ENCODE data around the gene AGK. TPM values are rescaled to one million over a fixed set of nuclear protein-coding genes. Genes with fewer than 3 reads are reported as not detected.

Gene AGK
- total RNA-seq, 1 experiment from 2014 or later = 32.6 TPM

- no peaks in the 10 kb centered on the region for H3K27me3 ChIP-seq (ENCODE audit: control insufficient read depth, insufficient read depth, low read length)
- H3K27ac ChIP-seq (ENCODE audit: low read length) = peak overlapping the region; percentile 69
- no peaks in the 10 kb centered on the region for H3K9me3 ChIP-seq (ENCODE audit: control insufficient read depth, insufficient read depth, low read depth, low read length)
- no peak for TF ChIP-seq REST (IDR thresholded peaks at IDR 0.05; ENCODE audit: insufficient read depth in 1 of 2, low read depth in 2 of 2, low read length in 1 of 2)
- TF ChIP-seq POLR2AphosphoS5 (IDR thresholded peaks at IDR 0.05; ENCODE audit: low read depth, low read length) = no peak
- TF ChIP-seq TCF7L2 (IDR thresholded peaks at IDR 0.05; ENCODE audit: low read depth, low read length) = no peak
- no peak for TF ChIP-seq CTCF (IDR thresholded peaks at IDR 0.05)
- TF ChIP-seq SIN3A (IDR thresholded peaks at IDR 0.05; ENCODE audit: borderline replicate concordance, insufficient read depth, low read depth, low read length) = no peak
- peaks cover 2% of the 10 kb centered on the region; the same call in 1 of the 2 replicates for H3K4me1 ChIP-seq (ENCODE audit: control insufficient read depth, insufficient read depth, low read length)
- in situ Hi-C loops (cut with HindIII; ENCODE audit: low pct_unique_long_range_greater_than_20kb, low sequenced_read_pairs) (no loop called here), intact Hi-C loops (cut with micrococcal nuclease; ENCODE audit: unreplicated experiment) (no loop called here)
- H3K36me3 ChIP-seq (ENCODE audit: control insufficient read depth, insufficient read depth, low read length) = no peaks in the 10 kb centered on the region
- ChIA-PET POLR2A (no interaction called here), CTCF (no interaction called here)
- no TSS peak for BruUV-seq (replicated peaks)
- DNase-seq (ENCODE audit: low read depth, low spot score) = no peak
- H3K4me3 ChIP-seq (ENCODE audit: low read depth in 2 of 2, low read length in 2 of 2) = peak overlapping the region; percentile 72 to 74
- peak; percentile 29 for ATAC-seq
These were observed 670 bp upstream of the AGK start for GRCh38 chr7:141550386-141551093.

GRCh38 chr7:141551782-141552181, 572 bp downstream of the AGK start:
- Histone ChIP-seq H3K36me3 (ENCODE audit: control insufficient read depth, insufficient read depth, low read length) (no peaks in the 10 kb centered on the region), H3K9me3 (ENCODE audit: control insufficient read depth, insufficient read depth, low read depth, low read length) (no peaks in the 10 kb centered on the region), H3K27me3 (ENCODE audit: control insufficient read depth, insufficient read depth, low read length) (no peaks in the 10 kb centered on the region), H3K4me3 (ENCODE audit: low read depth in 2 of 2, low read length in 2 of 2) (peak overlapping the region; percentile 72 to 74), H3K27ac (ENCODE audit: low read length) (peak overlapping the region; percentile 69), H3K4me1 (ENCODE audit: control insufficient read depth, insufficient read depth, low read length) (peaks cover 2% of the 10 kb centered on the region; the same call in 1 of the 2 replicates)
- POLR2A ChIA-PET = no interaction called here
- in situ Hi-C loops (cut with HindIII; ENCODE audit: low pct_unique_long_range_greater_than_20kb, low sequenced_read_pairs) = no loop called here
- intact Hi-C loops (cut with micrococcal nuclease; ENCODE audit: unreplicated experiment) = no loop called here
- CTCF ChIA-PET = no interaction called here
- DNase-seq (ENCODE audit: low read depth, low spot score) = no peak
- no TSS peak for BruUV-seq (replicated peaks)
- TF ChIP-seq POLR2AphosphoS5 (IDR thresholded peaks at IDR 0.05; ENCODE audit: low read depth, low read length) = no peak
- no peak for TF ChIP-seq REST (IDR thresholded peaks at IDR 0.05; ENCODE audit: insufficient read depth in 1 of 2, low read depth in 2 of 2, low read length in 1 of 2)
- no peak for TF ChIP-seq CTCF (IDR thresholded peaks at IDR 0.05)
- no peak for TF ChIP-seq TCF7L2 (IDR thresholded peaks at IDR 0.05; ENCODE audit: low read depth, low read length)
- TF ChIP-seq SIN3A (IDR thresholded peaks at IDR 0.05; ENCODE audit: borderline replicate concordance, insufficient read depth, low read depth, low read length) = no peak
- ATAC-seq = no peak

All from Panc1 (cell line).